DND-41 (cell line): Measurements from ENCODE around the gene CUBN.

Experiments
- ATAC-seq: fragments of 200-7000 bp; cut with Tn5 transposase; 3 replicates; pipeline ENCODE4 v1.9.1; 2021; ENCODE audit warnings: low read depth; ENCODE audit not compliant: insufficient read depth
- DNase-seq: peaks from one replicate; pipeline ENCODE4 v3.0.0-alpha.2; 2020
- H2AFZ ChIP-seq: 2 replicates; pipeline ENCODE4 v1.6.0; 2012; ENCODE audit warnings: low read depth, low read length
- H3K27ac ChIP-seq: 2 replicates; pipeline ENCODE4 v1.5.1; 2012; ENCODE audit warnings: low read length, inconsistent platforms
- H3K27me3 ChIP-seq: fragments of 200-600 bp; sonication (generic); 2 replicates; pipeline ENCODE4 v1.6.0; 2012; ENCODE audit warnings: low read length, mild to moderate bottlenecking, inconsistent platforms; ENCODE audit not compliant: insufficient read depth, poor library complexity
- H3K36me3 ChIP-seq: 2 replicates; pipeline ENCODE4 v1.5.1; 2012; ENCODE audit warnings: low read length, inconsistent platforms; ENCODE audit not compliant: insufficient read depth
- H3K4me1 ChIP-seq: 2 replicates; pipeline ENCODE4 v1.5.1; 2012; ENCODE audit warnings: mild to moderate bottlenecking, low read length; ENCODE audit not compliant: insufficient read depth
- H3K4me2 ChIP-seq: 2 replicates; pipeline ENCODE4 v1.6.0; 2012; ENCODE audit warnings: mild to moderate bottlenecking, moderate library complexity, low read length, inconsistent platforms; ENCODE audit not compliant: insufficient read depth
- H3K4me3 ChIP-seq, 2 experiments: fragments of 200-600 bp in 1 of 2; shearing (Covaris generic) in 1 of 2; 2 replicates each; pipeline ENCODE4 v1.5.1; 2012 to 2016; ENCODE audit warnings: inconsistent platforms in 2 of 2, low read length in 2 of 2, mild to moderate bottlenecking in 2 of 2, low read depth in 1 of 2, moderate library complexity in 1 of 2
- H3K79me2 ChIP-seq: 2 replicates; pipeline ENCODE4 v1.6.0; 2012; ENCODE audit warnings: low read length, inconsistent platforms; ENCODE audit not compliant: insufficient read depth
- H3K9ac ChIP-seq: 2 replicates; pipeline ENCODE4 v1.6.0; 2012; ENCODE audit warnings: low read depth, mild to moderate bottlenecking, inconsistent platforms, low read length, moderate library complexity
- H3K9me3 ChIP-seq: 2 replicates; pipeline ENCODE4 v1.5.1; 2012; ENCODE audit warnings: low read length, moderate library complexity, mild to moderate bottlenecking, inconsistent platforms; ENCODE audit not compliant: insufficient read depth, severe bottlenecking
- H4K20me1 ChIP-seq: 2 replicates; pipeline ENCODE4 v1.6.0; 2012; ENCODE audit warnings: low read length; ENCODE audit not compliant: insufficient read depth
- EZH2 ChIP-seq: IDR thresholded peaks from 3 replicates; pipeline ENCODE4 v1.6.1; 2012; ENCODE audit warnings: borderline replicate concordance, low read depth, mild to moderate bottlenecking, moderate library complexity, low read length, inconsistent platforms; ENCODE audit not compliant: severe bottlenecking
- TF ChIP-seq, protein P1 (sequence below): IDR thresholded peaks from 2 replicates; pipeline ENCODE4 v1.5.1; 2012; ENCODE audit warnings: borderline replicate concordance, low read length, moderate library complexity, mild to moderate bottlenecking; ENCODE audit not compliant: poor library complexity, severe bottlenecking; ENCODE audit errors: extremely low read depth

Gene CUBN

DNA sequence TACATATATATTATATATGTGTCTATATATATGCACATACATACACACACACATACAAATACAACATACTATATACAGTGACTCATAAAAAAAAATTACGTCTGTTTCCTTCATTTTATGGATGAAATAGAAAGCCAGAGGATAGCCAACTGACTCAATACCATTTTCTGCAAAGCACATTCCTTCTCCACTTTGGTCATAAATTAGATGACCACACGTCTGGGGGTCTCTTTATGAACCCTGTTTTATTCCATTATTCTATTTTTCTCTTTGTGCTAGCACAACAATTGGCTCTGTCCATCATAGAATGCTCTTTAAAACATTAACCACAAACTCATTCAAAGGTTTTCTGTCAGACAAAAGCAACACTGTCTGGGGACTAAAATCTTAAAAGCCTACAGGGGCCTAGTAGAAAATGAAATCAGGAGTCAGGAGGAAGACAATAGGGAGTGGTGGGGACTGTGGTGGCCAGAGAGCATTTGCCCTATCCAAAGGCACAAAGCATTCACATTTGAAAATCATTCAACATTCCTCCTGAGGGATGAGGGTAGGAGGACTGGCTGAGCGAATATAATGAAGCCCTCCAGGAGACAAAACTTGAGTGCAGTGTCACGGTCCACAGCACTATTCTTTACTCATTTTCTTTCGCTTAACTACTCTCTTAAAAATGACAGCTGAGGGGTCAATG, 4.3 kb downstream of the CUBN start:
- Histone ChIP-seq H3K9ac (no peak overlapping the region), H3K27me3 (no peaks in the 10 kb centered on the region), H4K20me1 (no peaks in the 10 kb centered on the region), H3K27ac (no peak overlapping the region), H3K36me3 (no peaks in the 10 kb centered on the region), H2AFZ (no peak overlapping the region), H3K4me2 (no peak overlapping the region), H3K4me1 (no peaks in the 10 kb centered on the region), H3K4me3 (no peak overlapping the region), H3K9me3 (no peaks in the 10 kb centered on the region), H3K79me2 (no peaks in the 10 kb centered on the region)
- DNase-seq: no peak
- ATAC-seq: no peak
- TF ChIP-seq, protein P1, sequence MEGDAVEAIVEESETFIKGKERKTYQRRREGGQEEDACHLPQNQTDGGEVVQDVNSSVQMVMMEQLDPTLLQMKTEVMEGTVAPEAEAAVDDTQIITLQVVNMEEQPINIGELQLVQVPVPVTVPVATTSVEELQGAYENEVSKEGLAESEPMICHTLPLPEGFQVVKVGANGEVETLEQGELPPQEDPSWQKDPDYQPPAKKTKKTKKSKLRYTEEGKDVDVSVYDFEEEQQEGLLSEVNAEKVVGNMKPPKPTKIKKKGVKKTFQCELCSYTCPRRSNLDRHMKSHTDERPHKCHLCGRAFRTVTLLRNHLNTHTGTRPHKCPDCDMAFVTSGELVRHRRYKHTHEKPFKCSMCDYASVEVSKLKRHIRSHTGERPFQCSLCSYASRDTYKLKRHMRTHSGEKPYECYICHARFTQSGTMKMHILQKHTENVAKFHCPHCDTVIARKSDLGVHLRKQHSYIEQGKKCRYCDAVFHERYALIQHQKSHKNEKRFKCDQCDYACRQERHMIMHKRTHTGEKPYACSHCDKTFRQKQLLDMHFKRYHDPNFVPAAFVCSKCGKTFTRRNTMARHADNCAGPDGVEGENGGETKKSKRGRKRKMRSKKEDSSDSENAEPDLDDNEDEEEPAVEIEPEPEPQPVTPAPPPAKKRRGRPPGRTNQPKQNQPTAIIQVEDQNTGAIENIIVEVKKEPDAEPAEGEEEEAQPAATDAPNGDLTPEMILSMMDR: no peak
- no peak for TF ChIP-seq EZH2

DNA sequence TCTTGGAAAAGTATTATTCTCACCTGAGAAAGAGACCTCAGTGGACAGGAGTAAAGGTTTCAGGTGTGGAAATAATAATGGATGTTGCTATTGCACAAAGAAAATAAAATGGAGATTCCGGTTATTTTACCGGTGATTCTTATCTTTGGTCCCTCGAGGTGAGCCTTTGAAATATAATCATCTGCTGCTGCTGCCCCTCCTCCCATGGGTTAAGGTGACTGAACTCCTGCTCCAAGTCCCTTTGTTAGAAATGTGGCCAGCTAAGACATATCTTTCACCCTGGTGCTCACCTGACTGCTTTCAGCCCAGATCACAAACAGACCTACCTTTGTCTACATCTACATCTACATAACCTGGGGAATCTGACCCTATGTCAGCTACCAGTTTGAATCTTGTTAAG, 5.7 kb downstream of the CUBN start:
- Histone ChIP-seq H3K4me1 (no peaks in the 10 kb centered on the region), H2AFZ (no peak overlapping the region), H3K9ac (no peak overlapping the region), H3K9me3 (no peaks in the 10 kb centered on the region), H3K79me2 (no peaks in the 10 kb centered on the region), H3K36me3 (no peaks in the 10 kb centered on the region), H3K4me3 (no peak overlapping the region), H4K20me1 (no peaks in the 10 kb centered on the region), H3K27ac (no peak overlapping the region), H3K4me2 (no peak overlapping the region), H3K27me3 (no peaks in the 10 kb centered on the region)
- DNase-seq (no peak), ATAC-seq (no peak)
- TF ChIP-seq, protein P1: no peak
- no peak for TF ChIP-seq EZH2

DNA sequence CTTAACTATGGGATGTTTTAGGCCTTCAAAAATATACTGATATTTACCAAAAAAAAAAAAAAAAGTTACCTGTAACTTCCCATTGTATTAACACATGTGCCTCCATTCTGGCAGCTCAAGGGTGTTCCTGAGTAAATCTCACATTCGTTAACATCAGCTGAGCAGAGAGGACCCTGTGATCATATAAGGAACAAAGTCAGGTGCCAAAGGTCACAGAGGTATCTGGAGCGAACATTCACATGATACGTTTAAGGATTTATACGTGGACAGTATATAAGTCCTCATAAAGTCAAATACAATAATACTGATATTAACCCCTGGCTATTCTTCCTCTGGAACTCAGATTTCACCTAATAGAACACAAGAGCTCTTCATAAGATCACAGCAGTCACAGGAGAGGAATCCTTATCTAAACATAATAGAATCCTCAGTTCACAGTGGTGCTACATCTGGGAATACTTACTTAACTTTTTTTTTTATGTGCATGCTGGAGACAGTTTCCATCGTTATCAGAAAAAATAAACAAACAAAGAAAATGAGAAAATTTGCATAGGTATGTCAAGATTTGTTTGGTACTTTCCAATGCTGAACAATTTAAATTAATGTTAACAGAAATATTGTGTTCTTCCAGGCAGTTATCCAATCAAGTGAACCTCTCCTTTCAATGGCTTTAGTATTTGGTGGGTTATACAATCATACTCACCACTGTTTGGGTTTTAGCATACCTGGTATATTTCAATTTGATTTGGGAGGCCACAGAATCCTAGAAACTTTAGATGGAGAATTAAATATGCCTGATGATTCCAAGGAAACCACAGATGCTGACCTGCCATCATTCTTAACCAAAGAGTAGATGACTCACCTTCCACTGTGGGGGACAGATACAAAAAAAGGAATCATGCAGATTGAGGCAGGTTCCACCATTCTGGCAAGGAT, 6.6 kb downstream of the CUBN start:
- TF ChIP-seq EZH2: no peak
- TF ChIP-seq, protein P1: no peak
- Histone ChIP-seq H3K27ac (no peak overlapping the region), H3K79me2 (no peaks in the 10 kb centered on the region), H3K9ac (no peak overlapping the region), H3K4me3 (no peak overlapping the region), H3K36me3 (no peaks in the 10 kb centered on the region), H4K20me1 (no peaks in the 10 kb centered on the region), H2AFZ (no peak overlapping the region), H3K27me3 (no peaks in the 10 kb centered on the region), H3K4me2 (no peak overlapping the region), H3K9me3 (no peaks in the 10 kb centered on the region), H3K4me1 (no peaks in the 10 kb centered on the region)
- no peak for DNase-seq
- ATAC-seq: no peak
